ENCODE data around the gene NRN1L.

The NRN1L gene

GRCh38 chr16:67848118-67848517, 36.6 kb upstream of the NRN1L start:
- TF ChIP-seq, protein P1, sequence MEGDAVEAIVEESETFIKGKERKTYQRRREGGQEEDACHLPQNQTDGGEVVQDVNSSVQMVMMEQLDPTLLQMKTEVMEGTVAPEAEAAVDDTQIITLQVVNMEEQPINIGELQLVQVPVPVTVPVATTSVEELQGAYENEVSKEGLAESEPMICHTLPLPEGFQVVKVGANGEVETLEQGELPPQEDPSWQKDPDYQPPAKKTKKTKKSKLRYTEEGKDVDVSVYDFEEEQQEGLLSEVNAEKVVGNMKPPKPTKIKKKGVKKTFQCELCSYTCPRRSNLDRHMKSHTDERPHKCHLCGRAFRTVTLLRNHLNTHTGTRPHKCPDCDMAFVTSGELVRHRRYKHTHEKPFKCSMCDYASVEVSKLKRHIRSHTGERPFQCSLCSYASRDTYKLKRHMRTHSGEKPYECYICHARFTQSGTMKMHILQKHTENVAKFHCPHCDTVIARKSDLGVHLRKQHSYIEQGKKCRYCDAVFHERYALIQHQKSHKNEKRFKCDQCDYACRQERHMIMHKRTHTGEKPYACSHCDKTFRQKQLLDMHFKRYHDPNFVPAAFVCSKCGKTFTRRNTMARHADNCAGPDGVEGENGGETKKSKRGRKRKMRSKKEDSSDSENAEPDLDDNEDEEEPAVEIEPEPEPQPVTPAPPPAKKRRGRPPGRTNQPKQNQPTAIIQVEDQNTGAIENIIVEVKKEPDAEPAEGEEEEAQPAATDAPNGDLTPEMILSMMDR (IDR thresholded peaks at IDR 0.05; ENCODE audit: low read length, missing control alignments): no peak
- H3K4me3 ChIP-seq (replicated peaks; ENCODE audit: low read depth, low read length): peak overlapping the region; percentile 92
- DNase-seq (ENCODE audit: low read depth): no peak

DNA sequence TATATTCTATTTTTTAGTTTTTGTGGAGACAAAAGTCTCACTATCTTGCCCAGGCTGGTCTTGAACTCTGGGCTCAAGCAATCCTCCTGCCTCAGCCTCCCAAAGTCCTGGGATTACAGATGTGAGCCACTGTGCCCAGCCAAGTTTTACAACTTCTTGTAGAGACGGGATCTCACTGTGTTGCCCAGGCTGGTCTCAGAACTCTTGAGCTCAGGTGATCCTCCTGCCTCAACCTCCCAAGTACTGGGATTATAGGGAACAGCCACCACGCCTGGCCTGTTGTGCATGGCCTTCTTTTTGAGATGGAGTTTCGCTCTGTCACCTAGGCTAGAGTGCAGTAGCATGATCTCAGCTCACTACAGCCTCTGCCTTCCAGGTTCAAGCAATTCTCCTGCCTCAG, 31.0 kb upstream of the NRN1L start:
- TF ChIP-seq, protein P1 (IDR thresholded peaks at IDR 0.05; ENCODE audit: low read length, missing control alignments): no peak
- DNase-seq (ENCODE audit: low read depth): no peak
- no peak overlapping the region for H3K4me3 ChIP-seq (replicated peaks; ENCODE audit: low read depth, low read length)

GRCh38 chr16:67855789-67856188, 28.9 kb upstream of the NRN1L start:
- no peak overlapping the region for H3K4me3 ChIP-seq (replicated peaks; ENCODE audit: low read depth, low read length)
- no peak for DNase-seq (ENCODE audit: low read depth)
- TF ChIP-seq, protein P1 (IDR thresholded peaks at IDR 0.05; ENCODE audit: low read length, missing control alignments): no peak

- DNase-seq (ENCODE audit: low read depth): no peak
- TF ChIP-seq, protein P1 (IDR thresholded peaks at IDR 0.05; ENCODE audit: low read length, missing control alignments): no peak
- H3K4me3 ChIP-seq (replicated peaks; ENCODE audit: low read depth, low read length): no peak overlapping the region
Observed at GRCh38 chr16:67856927-67857546, 27.6 kb upstream of the NRN1L start.

GRCh38 chr16:67857547-67858233, 27.0 kb upstream of the NRN1L start:
- no peak overlapping the region for H3K4me3 ChIP-seq (replicated peaks; ENCODE audit: low read depth, low read length)
- TF ChIP-seq, protein P1 (IDR thresholded peaks at IDR 0.05; ENCODE audit: low read length, missing control alignments): no peak
- peak; percentile 96 for DNase-seq (ENCODE audit: low read depth)

DNA sequence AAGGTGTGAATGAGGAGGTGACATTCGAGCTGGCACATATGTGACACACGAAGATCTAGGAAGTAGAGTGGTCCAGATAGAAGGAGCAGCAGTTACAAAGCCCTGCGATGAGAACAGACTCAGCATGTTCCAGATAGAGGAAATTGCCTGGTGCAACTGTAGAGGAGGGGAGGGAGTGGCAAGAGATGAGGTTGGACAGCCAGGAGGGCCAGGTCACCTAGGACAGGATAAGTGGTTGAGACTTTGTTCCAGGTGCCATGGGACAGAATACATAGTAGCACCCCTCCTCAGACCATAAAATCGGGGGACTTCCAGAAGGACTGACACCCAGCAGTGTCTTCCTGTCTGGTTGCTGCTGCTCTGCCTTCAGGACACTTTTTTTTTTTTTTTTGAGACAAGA, 26.2 kb upstream of the NRN1L start:
- TF ChIP-seq, protein P1 (IDR thresholded peaks at IDR 0.05; ENCODE audit: low read length, missing control alignments): no peak
- H3K4me3 ChIP-seq (replicated peaks; ENCODE audit: low read depth, low read length): no peak overlapping the region
- DNase-seq (ENCODE audit: low read depth): no peak
